SK-N-SH (cell line): Measurements from ENCODE around the gene METRNL. TPM values are rescaled to one million over a fixed set of nuclear protein-coding genes. Genes with fewer than 3 reads are reported as not detected.
A peak's percentile ranks its signal among the peaks of the same experiment; 100 is the strongest.

Source experiments
- CTCF ChIA-PET: fragments of 300-600, 350-600 bp; formaldehyde crosslinking; extraction: SDS; loops from one replicate; lab custom pipeline; 2021; lab: Yijun Ruan, JAX
- POLR2A ChIA-PET: fragments of 350-600 bp; sonication (Branson Sonifier 250); formaldehyde crosslinking; extraction: SDS; loops from one replicate; lab custom pipeline; 2020; ENCODE audit warnings: antibody characterized with exemption, inconsistent platforms; lab: Yijun Ruan, JAX
- DNase-seq: peaks from one replicate; pipeline ENCODE4 v3.0.0; 2012
- H2AFZ ChIP-seq: fragments of 200-600 bp; sonication (generic); 2 replicates; pipeline ENCODE4 v1.8.1; 2016; ENCODE audit warnings: antibody characterized with exemption, mild to moderate bottlenecking, low read depth
- H3F3A ChIP-seq: fragments of 200-600 bp; sonication (generic); replicated peaks from 2 replicates; pipeline ENCODE3; 2016; ENCODE audit warnings: antibody characterized with exemption, mild to moderate bottlenecking; ENCODE audit not compliant: insufficient read depth
- H3K27ac ChIP-seq, 2 experiments: fragments of 200-500 bp in 1 of 2; fragments of 200-600 bp in 1 of 2; sonication (Bioruptor generic) in 1 of 2; sonication (generic), shearing (Covaris generic) in 1 of 2; 2 replicates each; pipeline versions ENCODE4 v1.5.1 to v1.6.1; 2014 to 2016; ENCODE audit warnings: low read depth in 2 of 2, inconsistent platforms in 1 of 2, low read length in 1 of 2, mild to moderate bottlenecking in 1 of 2, mixed read lengths in 1 of 2
- H3K27me3 ChIP-seq: fragments of 200-600 bp; sonication (generic), shearing (Covaris generic); 2 replicates; pipeline ENCODE4 v1.6.1; 2016; ENCODE audit warnings: mixed run types; ENCODE audit not compliant: insufficient read depth
- H3K36me3 ChIP-seq, 2 experiments: fragments of 200-500 bp in 1 of 2; fragments of 200-600 bp in 1 of 2; sonication (Bioruptor generic) in 1 of 2; sonication (generic) in 1 of 2; replicated peaks in 1 of 2; 2 replicates each; pipeline versions ENCODE3 to v1.5.1; 2014 to 2016; ENCODE audit warnings: low read length in 1 of 2, mild to moderate bottlenecking in 1 of 2; ENCODE audit not compliant: insufficient read depth in 2 of 2, control insufficient read depth in 1 of 2
- H3K4me1 ChIP-seq, 2 experiments: fragments of 200-500 bp in 1 of 2; fragments of 200-600 bp in 1 of 2; sonication (Bioruptor generic) in 1 of 2; sonication (generic), shearing (Covaris generic) in 1 of 2; 2 replicates each; pipeline versions ENCODE4 v1.5.1 to v1.6.1; 2014 to 2016; ENCODE audit warnings: low read depth in 1 of 2, low read length in 1 of 2, mixed run types in 1 of 2; ENCODE audit not compliant: insufficient read depth in 2 of 2, control insufficient read depth in 1 of 2
- H3K4me2 ChIP-seq: fragments of 200-600 bp; sonication (generic), shearing (Covaris generic); 2 replicates; pipeline ENCODE4 v1.6.1; 2017; ENCODE audit warnings: mixed run types
- H3K4me3 ChIP-seq, 2 experiments: fragments of 200-500 bp in 1 of 2; fragments of 200-600 bp in 1 of 2; sonication (Bioruptor generic) in 1 of 2; sonication (generic), shearing (Covaris generic) in 1 of 2; 2 replicates each; pipeline versions ENCODE4 v1.5.1 to v1.8.1; 2014 to 2016; ENCODE audit warnings: low read depth in 2 of 2, inconsistent platforms in 1 of 2, low read length in 1 of 2, mild to moderate bottlenecking in 1 of 2, mixed read lengths in 1 of 2, moderate library complexity in 1 of 2
- H3K79me2 ChIP-seq: fragments of 200-600 bp; sonication (generic); 2 replicates; pipeline ENCODE4 v1.8.1; 2017; ENCODE audit warnings: mild to moderate bottlenecking; ENCODE audit not compliant: insufficient read depth
- H3K9ac ChIP-seq: fragments of 200-600 bp; sonication (generic); 2 replicates; pipeline ENCODE4 v1.6.1; 2017; ENCODE audit warnings: mixed run types
- H3K9me2 ChIP-seq: fragments of 200-600 bp; sonication (generic); 2 replicates; pipeline ENCODE4 v1.6.1; 2017; ENCODE audit warnings: mixed run types
- H3K9me3 ChIP-seq: fragments of 200-600 bp; sonication (generic); 2 replicates; pipeline ENCODE4 v1.6.1; 2017; ENCODE audit warnings: mixed run types, mild to moderate bottlenecking, moderate library complexity
- H4K20me1 ChIP-seq: fragments of 200-600 bp; sonication (generic); 2 replicates; pipeline ENCODE4 v1.6.1; 2017; ENCODE audit warnings: mild to moderate bottlenecking, mixed run types; ENCODE audit not compliant: insufficient read depth
- CHD2 ChIP-seq: fragments of 150-350 bp; IDR thresholded peaks from 2 replicates; pipeline ENCODE4 v1.6.1; 2018; ENCODE audit warnings: low read length; ENCODE audit not compliant: partially characterized antibody
- ELF1 ChIP-seq: IDR thresholded peaks from 2 replicates; pipeline ENCODE4 v1.4.0; 2012
- EP300 ChIP-seq, 2 experiments: IDR thresholded peaks; 2 replicates each; pipeline versions ENCODE4 v1.4.0 to v1.6.1; 2012; ENCODE audit warnings: borderline replicate concordance in 1 of 2, low read depth in 1 of 2, low read length in 1 of 2
- EZH2phosphoT487 ChIP-seq: fragments of 200-600 bp; sonication (generic); IDR thresholded peaks from 2 replicates; pipeline ENCODE4 v1.6.1; 2017; ENCODE audit warnings: low read depth, mixed run types, mild to moderate bottlenecking, antibody characterized with exemption, moderate library complexity, borderline replicate concordance
- FOSL2 ChIP-seq: IDR thresholded peaks from 2 replicates; pipeline ENCODE4 v1.4.0; 2012; ENCODE audit warnings: low read depth, mild to moderate bottlenecking, moderate library complexity, borderline replicate concordance
- FOXJ3 ChIP-seq: sonication (generic); formaldehyde crosslinking; IDR thresholded peaks from 2 replicates; pipeline ENCODE4 v1.5.1; 2020; ENCODE audit warnings: mild to moderate bottlenecking, missing genetic modification reagents
- GABPA ChIP-seq: IDR thresholded peaks from 2 replicates; pipeline ENCODE4 v1.4.0; 2012; ENCODE audit warnings: low read depth, mild to moderate bottlenecking
- GATA2 ChIP-seq: sonication (generic); formaldehyde crosslinking; IDR thresholded peaks from 2 replicates; pipeline ENCODE4 v1.5.0; 2020; ENCODE audit warnings: mild to moderate bottlenecking, missing genetic modification reagents
- JUND ChIP-seq: IDR thresholded peaks from 2 replicates; pipeline ENCODE4 v1.4.0; 2012
- MAX ChIP-seq: IDR thresholded peaks from 2 replicates; pipeline ENCODE4 v1.4.0; 2012; ENCODE audit warnings: low read depth
- MXI1 ChIP-seq: IDR thresholded peaks from 2 replicates; pipeline ENCODE4 v1.6.1; 2012; ENCODE audit warnings: mild to moderate bottlenecking, low read depth, low read length, improper control_type of control experiment
- NFIC ChIP-seq: IDR thresholded peaks from 2 replicates; pipeline ENCODE4 v1.4.0; 2012; ENCODE audit warnings: borderline replicate concordance
- POLR2AphosphoS5 ChIP-seq: IDR thresholded peaks from 2 replicates; pipeline ENCODE4 v1.6.1; 2012; ENCODE audit warnings: low read depth, low read length
- RAD21 ChIP-seq: IDR thresholded peaks from 2 replicates; pipeline ENCODE4 v1.6.1; 2012; ENCODE audit warnings: mild to moderate bottlenecking, low read length
- RCOR1 ChIP-seq: fragments of 150-350 bp; IDR thresholded peaks from 2 replicates; pipeline ENCODE4 v1.6.1; 2017; ENCODE audit warnings: antibody characterized with exemption, low read length
- RXRA ChIP-seq: IDR thresholded peaks from 2 replicates; pipeline ENCODE4 v1.4.0; 2012; ENCODE audit warnings: low read depth, mild to moderate bottlenecking, borderline replicate concordance
- SIN3A ChIP-seq: IDR thresholded peaks from 2 replicates; pipeline ENCODE4 v1.6.1; 2012; ENCODE audit warnings: low read depth, mild to moderate bottlenecking, low read length, moderate library complexity, borderline replicate concordance
- TAF1 ChIP-seq: IDR thresholded peaks from 2 replicates; pipeline ENCODE4 v1.6.1; 2012; ENCODE audit warnings: low read depth, mild to moderate bottlenecking, low read length, moderate library complexity, borderline replicate concordance
- TCF12 ChIP-seq: IDR thresholded peaks from 2 replicates; pipeline ENCODE4 v1.4.0; 2012
- TEAD4 ChIP-seq: IDR thresholded peaks from 2 replicates; pipeline ENCODE4 v1.4.0; 2012; ENCODE audit warnings: mild to moderate bottlenecking, borderline replicate concordance; ENCODE audit not compliant: insufficient read depth
- WGBS: methylation state at CpG from one replicate; pipeline ENCODE4 v1.1.6; 2017; ENCODE audit warnings: low lambda C conversion rate; 5-methylcytosine and 5-hydroxymethylcytosine counted together
- polyA plus RNA-seq, 3 experiments: library from polyadenylated mRNA; depleted of rRNA; stranded (reverse); fragments of >200 nt; gene quantifications; 2 replicates each; pipeline ENCODE4 v1.2.3, GENCODE V29; 2012
- TF ChIP-seq, protein P1 (sequence below): IDR thresholded peaks from 2 replicates; pipeline ENCODE4; 2012

The METRNL gene
- polyA plus RNA-seq, 1 of the 3 experiments (the other 2 are of a cell fraction) = 75.5 TPM

GRCh38 chr17:83109386-83109785 lies 30.0 kb downstream of the METRNL start:
- no peak overlapping the region for H2AFZ ChIP-seq
- H3K9me2 ChIP-seq = no peaks in the 10 kb centered on the region
- no peaks in the 10 kb centered on the region for H3K9me3 ChIP-seq
- peaks cover 20% of the 10 kb centered on the region for H3F3A ChIP-seq
- no peaks in the 10 kb centered on the region for H3K27me3 ChIP-seq
- DNase-seq = no peak
- H3K4me3 ChIP-seq = no peak overlapping the region; a peak in 1 of 4 replicates
- ChIA-PET POLR2A (no interaction called here), CTCF (interaction anchor here (0.7 to 1.0 kb wide), 3 partner anchors 57 to 234 kb away, joined by 3 to 5 read pairs (median 3); no protein-coding TSS in a partner anchor)
- H3K4me2 ChIP-seq = peak overlapping the region; percentile 91
- no peaks in the 10 kb centered on the region for H3K36me3 ChIP-seq
- H4K20me1 ChIP-seq = no peaks in the 10 kb centered on the region
- peaks cover 16 to 31% of the 10 kb centered on the region in 2 experiments for H3K4me1 ChIP-seq
- H3K79me2 ChIP-seq = no peaks in the 10 kb centered on the region
- peak overlapping the region in 1 of 2 experiments; percentile 31; a peak in 2 of 4 replicates for H3K27ac ChIP-seq
- TF ChIP-seq GATA2 (CRISPR knock-in tag) = 0 out of 2 replicates have a peak, but pooled peaks have one; percentile 24
- TF ChIP-seq, protein P1, sequence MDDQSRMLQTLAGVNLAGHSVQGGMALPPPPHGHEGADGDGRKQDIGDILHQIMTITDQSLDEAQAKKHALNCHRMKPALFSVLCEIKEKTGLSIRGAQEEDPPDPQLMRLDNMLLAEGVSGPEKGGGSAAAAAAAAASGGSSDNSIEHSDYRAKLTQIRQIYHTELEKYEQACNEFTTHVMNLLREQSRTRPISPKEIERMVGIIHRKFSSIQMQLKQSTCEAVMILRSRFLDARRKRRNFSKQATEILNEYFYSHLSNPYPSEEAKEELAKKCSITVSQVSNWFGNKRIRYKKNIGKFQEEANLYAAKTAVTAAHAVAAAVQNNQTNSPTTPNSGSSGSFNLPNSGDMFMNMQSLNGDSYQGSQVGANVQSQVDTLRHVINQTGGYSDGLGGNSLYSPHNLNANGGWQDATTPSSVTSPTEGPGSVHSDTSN = no peak
- no peak for TF ChIP-seq RAD21
- TF ChIP-seq, all 33 proteins: peak for 1
- no peak overlapping the region for H3K9ac ChIP-seq
- 53% methylated on average over 10 of the region's 11 CpGs for WGBS

GRCh38 chr17:83109793-83110645 lies 30.6 kb downstream of the METRNL start:
- Histone ChIP-seq H3K27ac (peak overlapping the region; percentile 31 to 82), H3K9me3 (no peaks in the 10 kb centered on the region), H3K4me2 (peak overlapping the region; percentile 91), H2AFZ (peak overlapping the region; percentile 84), H3K9me2 (no peaks in the 10 kb centered on the region), H3K4me3 (peak overlapping the region; percentile 44 to 60), H3K27me3 (no peaks in the 10 kb centered on the region), H3F3A (peaks cover 20% of the 10 kb centered on the region), H3K9ac (peak overlapping the region; percentile 70), H3K79me2 (no peaks in the 10 kb centered on the region), H3K4me1 (peaks cover 16 to 24% of the 10 kb centered on the region in 2 experiments), H4K20me1 (no peaks in the 10 kb centered on the region), H3K36me3 (no peaks in the 10 kb centered on the region)
- ChIA-PET POLR2A (no interaction called here), CTCF (interaction anchor here (0.7 to 1.0 kb wide), 2 partner anchors 57 to 235 kb away, joined by 3 to 5 read pairs; no protein-coding TSS in a partner anchor)
- peak; percentile 95 for DNase-seq
- WGBS = 3% methylated on average over 29 of the region's 37 CpGs
- peak; percentile 85 for TF ChIP-seq POLR2AphosphoS5
- peak; percentile 49 to 93; a peak in 3 of 4 replicates for TF ChIP-seq EP300 (IDR thresholded peaks at IDR 0.05; ENCODE audit: borderline replicate concordance in 1 of 2, low read depth in 1 of 2, low read length in 1 of 2)
- peak; percentile 39; the same call in 1 of the 2 replicates for TF ChIP-seq TAF1
- TF ChIP-seq MAX = peak; percentile 75
- peak; percentile 92 for TF ChIP-seq RCOR1
- TF ChIP-seq TCF12 = peak; percentile 98
- peak; percentile 84 for TF ChIP-seq CHD2
- peak; percentile 96; the same call in 1 of the 2 replicates for TF ChIP-seq JUND
- TF ChIP-seq NFIC = peak; percentile 100
- TF ChIP-seq GATA2 (CRISPR knock-in tag) = 0 out of 2 replicates have a peak, but pooled peaks have one; percentile 11
- TF ChIP-seq, protein P1 = peak; percentile 90
- no peak; the same call in 1 of the 2 replicates for TF ChIP-seq RXRA
- peak; percentile 52; the same call in 1 of the 2 replicates for TF ChIP-seq FOXJ3 (CRISPR knock-in tag)
- peak; percentile 35; the same call in 1 of the 2 replicates for TF ChIP-seq MXI1
- TF ChIP-seq GABPA = no peak
- TF ChIP-seq ELF1 = peak; percentile 95
- TF ChIP-seq FOSL2 = peak; percentile 93; the same call in 1 of the 2 replicates
- TF ChIP-seq TEAD4 = peak; percentile 100
- peak; percentile 88 for TF ChIP-seq SIN3A
- peak; percentile 11; the same call in 1 of the 2 replicates for TF ChIP-seq RAD21
- TF ChIP-seq EZH2phosphoT487 = no peak
